ENCODE results near the gene PIP4K2C. TPM values are rescaled to one million over a fixed set of nuclear protein-coding genes. Genes with fewer than 3 reads are reported as not detected.
"Not testable (repeated sequence)": the region's sequence is repeated elsewhere in the genome, so short reads cannot be mapped to it uniquely, and the experiment has no call there.

Gene PIP4K2C
- total RNA-seq, 4 donors from 2014 or later: 2.6 to 29.3 (median 18.8) TPM

GRCh38 chr12:57558864-57559263 is 32.1 kb upstream of the PIP4K2C start:
- no peak overlapping the region for H3K27ac ChIP-seq
- DNase-seq: no peak
- intact Hi-C loops (cut with DNase I; ENCODE audit: low total_unique reads): no loop called here
- H3K4me3 ChIP-seq: no peak overlapping the region
- no peaks in the 10 kb centered on the region for H3K4me1 ChIP-seq
- TF ChIP-seq CTCF (IDR thresholded peaks at IDR 0.05): no peak
- TF ChIP-seq POLR2A (IDR thresholded peaks at IDR 0.05): no peak
- no peaks in the 10 kb centered on the region for H3K36me3 ChIP-seq
- no peaks in the 10 kb centered on the region for H3K9me3 ChIP-seq
- no peaks in the 10 kb centered on the region for H3K27me3 ChIP-seq

DNA sequence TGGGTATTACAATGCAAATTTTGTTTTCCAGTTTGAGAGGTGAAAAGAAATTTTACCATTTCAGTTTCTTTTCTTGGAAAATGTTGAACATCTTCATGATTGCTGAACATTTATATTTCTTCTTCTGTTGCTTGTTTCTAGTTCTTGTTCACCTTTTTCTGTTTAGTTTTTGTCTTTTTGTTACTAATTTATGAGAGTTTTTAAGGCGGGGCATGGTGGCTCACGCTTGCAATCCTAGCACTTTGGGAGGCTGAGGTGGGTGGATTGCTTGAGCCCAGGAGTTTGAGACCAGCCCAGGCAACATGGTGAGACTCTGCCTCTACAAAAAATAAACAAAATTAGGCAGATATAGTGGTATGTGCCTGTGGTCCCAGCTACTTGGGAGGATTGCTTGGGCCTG is 30.5 kb upstream of the PIP4K2C start:
- Histone ChIP-seq H3K27me3 (no peaks in the 10 kb centered on the region), H3K36me3 (no peaks in the 10 kb centered on the region), H3K27ac (no peak overlapping the region), H3K4me3 (no peak overlapping the region), H3K4me1 (no peaks in the 10 kb centered on the region), H3K9me3 (no peaks in the 10 kb centered on the region)
- intact Hi-C loops (cut with DNase I; ENCODE audit: low total_unique reads): no loop called here
- DNase-seq: no peak
- no peak for TF ChIP-seq CTCF (IDR thresholded peaks at IDR 0.05)
- TF ChIP-seq POLR2A (IDR thresholded peaks at IDR 0.05): no peak

DNA sequence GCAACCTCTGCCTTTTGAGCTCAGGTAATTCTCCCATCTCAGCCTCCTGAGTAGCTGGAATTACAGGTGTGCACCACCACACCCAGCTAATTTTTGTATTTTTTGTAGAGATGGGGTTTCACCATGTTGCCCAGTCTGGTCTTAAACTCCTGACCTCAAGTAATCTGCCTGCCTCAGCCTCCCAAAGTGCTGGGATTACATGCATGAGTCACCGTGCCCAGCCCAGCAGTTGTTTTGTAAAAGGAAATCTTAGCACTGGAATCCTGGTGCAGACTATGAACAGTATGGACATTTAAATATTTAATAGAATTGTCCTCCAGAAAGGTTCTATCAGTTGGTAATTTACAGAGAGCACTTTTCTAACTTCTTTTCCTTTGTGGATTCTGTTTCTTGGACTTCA is 29.9 kb upstream of the PIP4K2C start:
- H3K27me3 ChIP-seq; DNase-seq; H3K4me1 ChIP-seq; H3K9me3 ChIP-seq; H3K4me3 ChIP-seq; intact Hi-C loops (cut with DNase I; ENCODE audit: low total_unique reads); H3K27ac ChIP-seq; H3K36me3 ChIP-seq: not testable (repeated sequence)

DNA sequence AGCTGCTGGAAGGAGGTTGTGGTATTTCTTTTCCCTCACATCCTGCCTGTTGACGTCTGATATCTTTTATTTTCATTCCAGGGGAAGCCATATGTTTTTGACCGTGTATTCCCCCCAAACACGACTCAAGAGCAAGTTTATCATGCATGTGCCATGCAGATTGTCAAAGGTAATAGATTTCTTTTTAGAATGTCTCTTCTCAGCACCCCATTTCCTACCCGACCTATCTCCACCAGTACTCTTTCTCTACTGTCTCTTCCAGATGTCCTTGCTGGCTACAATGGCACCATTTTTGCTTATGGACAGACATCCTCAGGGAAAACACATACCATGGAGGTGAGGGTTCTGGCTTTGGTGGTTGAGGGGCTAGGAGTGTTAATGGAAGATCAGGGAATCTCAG is 27.6 kb upstream of the PIP4K2C start:
- no peak for TF ChIP-seq CTCF (IDR thresholded peaks at IDR 0.05)
- no peak for TF ChIP-seq POLR2A (IDR thresholded peaks at IDR 0.05)
- no peaks in the 10 kb centered on the region for H3K27me3 ChIP-seq
- no peak overlapping the region for H3K4me3 ChIP-seq
- intact Hi-C loops (cut with DNase I; ENCODE audit: low total_unique reads): no loop called here
- no peak for DNase-seq
- no peak overlapping the region for H3K27ac ChIP-seq
- no peaks in the 10 kb centered on the region for H3K9me3 ChIP-seq
- no peaks in the 10 kb centered on the region for H3K36me3 ChIP-seq
- H3K4me1 ChIP-seq: no peaks in the 10 kb centered on the region

DNA sequence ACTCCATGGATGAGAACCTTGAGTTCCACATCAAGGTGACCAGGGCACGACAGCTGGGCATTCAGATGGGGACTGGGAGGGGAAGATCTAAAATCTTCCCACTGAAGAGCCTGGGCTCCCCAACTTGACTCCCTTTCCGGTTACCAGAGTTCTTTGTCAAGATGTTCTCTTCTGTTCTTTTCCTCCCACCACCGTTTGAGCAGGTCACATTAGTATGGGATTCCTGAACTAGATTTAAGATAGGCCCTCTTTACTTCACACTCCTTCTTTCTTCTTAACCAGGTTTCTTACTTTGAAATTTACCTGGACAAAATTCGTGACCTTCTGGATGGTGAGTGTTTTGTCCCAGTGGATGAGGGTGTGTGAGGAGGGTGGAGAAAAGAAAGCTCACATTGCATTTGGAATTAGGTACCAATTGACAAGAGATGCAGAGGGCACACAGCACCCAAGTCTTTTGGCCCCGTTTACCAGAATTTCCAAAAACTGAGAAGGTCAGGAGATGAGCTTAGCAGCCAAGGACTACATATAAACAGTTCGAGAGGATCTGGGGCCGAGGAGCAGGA is 26.7 kb upstream of the PIP4K2C start:
- no peak overlapping the region for H3K27ac ChIP-seq
- H3K36me3 ChIP-seq: no peaks in the 10 kb centered on the region
- H3K9me3 ChIP-seq: no peaks in the 10 kb centered on the region
- intact Hi-C loops (cut with DNase I; ENCODE audit: low total_unique reads): no loop called here
- DNase-seq: no peak
- H3K27me3 ChIP-seq: no peaks in the 10 kb centered on the region
- TF ChIP-seq POLR2A (IDR thresholded peaks at IDR 0.05): no peak
- TF ChIP-seq CTCF (IDR thresholded peaks at IDR 0.05): no peak
- no peaks in the 10 kb centered on the region for H3K4me1 ChIP-seq
- H3K4me3 ChIP-seq: no peak overlapping the region

DNA sequence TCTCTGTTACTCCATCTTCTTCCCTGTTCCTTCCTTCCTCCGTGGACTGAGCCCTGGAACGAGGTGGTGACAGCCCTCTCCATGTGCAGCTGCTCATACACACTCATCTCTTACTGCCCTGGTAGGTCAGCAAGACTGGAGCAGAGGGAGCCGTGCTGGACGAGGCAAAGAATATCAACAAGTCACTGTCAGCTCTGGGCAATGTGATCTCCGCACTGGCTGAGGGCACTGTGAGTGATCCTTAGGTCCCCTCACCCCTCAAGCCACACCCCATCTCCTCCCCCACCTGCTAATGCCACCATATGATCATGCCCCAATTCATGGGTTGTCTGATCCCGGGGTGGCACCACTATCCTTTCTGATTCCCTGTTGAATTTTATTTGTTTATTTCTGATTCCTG is 22.2 kb upstream of the PIP4K2C start:
- TF ChIP-seq CTCF (IDR thresholded peaks at IDR 0.05): no peak
- TF ChIP-seq POLR2A (IDR thresholded peaks at IDR 0.05): no peak
- H3K4me3 ChIP-seq: no peak overlapping the region
- no peaks in the 10 kb centered on the region for H3K27me3 ChIP-seq
- no peaks in the 10 kb centered on the region for H3K4me1 ChIP-seq
- intact Hi-C loops (cut with DNase I; ENCODE audit: low total_unique reads): no loop called here
- H3K27ac ChIP-seq: no peak overlapping the region
- no peaks in the 10 kb centered on the region for H3K36me3 ChIP-seq
- no peak for DNase-seq
- H3K9me3 ChIP-seq: no peaks in the 10 kb centered on the region
